GM12878 (cell line): ENCODE data around the gene BPIFA1. TPM values are rescaled to one million over a fixed set of nuclear protein-coding genes. Genes with fewer than 3 reads are reported as not detected.

Source experiments
- ATAC-seq: fragments of 200-7000 bp; cut with Tn5 transposase; 3 replicates; pipeline ENCODE4 v1.9.1; 2020; ENCODE audit warnings: mild to moderate bottlenecking, moderate library complexity
- BruUV-seq: library from RNA; stranded (reverse); fragments of 400-500 nt; replicated peaks from 2 replicates; lab custom pipeline; 2021; lab: Mats Ljungman, UMichigan
- CTCF ChIA-PET: fragments of 300-600 bp; sonication (Branson Sonifier 250); formaldehyde crosslinking; extraction: SDS; loops from one replicate; lab custom pipeline; 2021; ENCODE audit warnings: inconsistent platforms; lab: Yijun Ruan, JAX
- POLR2A ChIA-PET: fragments of 350-600 bp; formaldehyde crosslinking; extraction: SDS; loops from one replicate; lab custom pipeline; 2021; ENCODE audit warnings: inconsistent platforms; lab: Charles Lee
- RAD21 ChIA-PET: fragments of 300-600 bp; sonication (Branson Sonifier 250); formaldehyde crosslinking; loops from one replicate; lab custom pipeline; 2023; ENCODE audit warnings: antibody characterized with exemption; ENCODE audit not compliant: unreplicated experiment; lab: Charles Lee
- SMC1A ChIA-PET: fragments of 300-600 bp; sonication (Branson Sonifier 250); formaldehyde crosslinking; loops from one replicate; lab custom pipeline; 2023; ENCODE audit not compliant: unreplicated experiment, uncharacterized antibody; lab: Charles Lee
- DNase-seq: peaks from one replicate; pipeline ENCODE4 v3.0.0-alpha.2; 2011; ENCODE audit warnings: low read depth, low spot score
- FAIRE-seq: peaks from 3 replicates; lab custom pipeline; 2011; peaks lifted over from hg19 to GRCh38; lab: Jason Lieb, UNC
- H2AFZ ChIP-seq: 2 replicates; pipeline ENCODE4 v1.6.0; 2011; ENCODE audit warnings: low read depth, low read length, control low read depth; ENCODE audit not compliant: control insufficient read depth
- H3K27ac ChIP-seq: 2 replicates; pipeline ENCODE4 v1.5.1; 2011; ENCODE audit warnings: control low read depth; ENCODE audit not compliant: control insufficient read depth, insufficient read depth
- H3K27me3 ChIP-seq, 2 experiments: replicated peaks in 1 of 2; 2 replicates each; pipeline versions ENCODE4 v1.6.0 to v1.6.1; 2011; ENCODE audit warnings: low read length in 1 of 2; ENCODE audit not compliant: control insufficient read depth in 2 of 2, insufficient read depth in 2 of 2
- H3K36me3 ChIP-seq, 2 experiments: 2 replicates each; pipeline ENCODE4 v1.5.1; 2011; ENCODE audit warnings: low read length in 1 of 2; ENCODE audit not compliant: control insufficient read depth in 2 of 2, insufficient read depth in 2 of 2
- H3K4me1 ChIP-seq: 2 replicates; pipeline ENCODE4 v1.6.1; 2011; ENCODE audit warnings: mild to moderate bottlenecking, low read length, moderate library complexity, mixed read lengths; ENCODE audit not compliant: control insufficient read depth, insufficient read depth
- H3K4me2 ChIP-seq: 2 replicates; pipeline ENCODE4 v1.6.0; 2011; ENCODE audit warnings: control low read depth; ENCODE audit not compliant: control insufficient read depth, insufficient read depth
- H3K4me3 ChIP-seq: fragments of 200-600 bp; sonication (generic); 2 replicates; pipeline ENCODE4 v1.5.1; 2016
- H3K79me2 ChIP-seq: 2 replicates; pipeline ENCODE4 v1.6.0; 2011; ENCODE audit warnings: low read length; ENCODE audit not compliant: control insufficient read depth, insufficient read depth
- H3K9ac ChIP-seq: 2 replicates; pipeline ENCODE4 v1.8.0; 2011; ENCODE audit warnings: low read length, control low read depth, mixed read lengths; ENCODE audit not compliant: control insufficient read depth, insufficient read depth
- H3K9me3 ChIP-seq: replicated peaks from 3 replicates; pipeline ENCODE4 v1.5.1; 2011; ENCODE audit warnings: mild to moderate bottlenecking, low read length; ENCODE audit not compliant: control insufficient read depth, insufficient read depth
- H4K20me1 ChIP-seq: 2 replicates; pipeline ENCODE4 v1.6.0; 2011; ENCODE audit not compliant: control insufficient read depth, insufficient read depth
- BRCA1 ChIP-seq: IDR thresholded peaks from 2 replicates; pipeline ENCODE4 v1.6.1; 2011; ENCODE audit warnings: low read depth, low read length, improper control_type of control experiment
- IKZF2 ChIP-seq, 2 experiments: fragments of 450-650 bp; IDR thresholded peaks; 2 replicates each; pipeline ENCODE4 v1.6.1; 2017; ENCODE audit warnings: mild to moderate bottlenecking in 2 of 2, moderate library complexity in 2 of 2
- JUND ChIP-seq: IDR thresholded peaks from 2 replicates; pipeline ENCODE4 v1.6.1; 2012; ENCODE audit warnings: low read depth, mild to moderate bottlenecking, low read length, improper control_type of control experiment, moderate library complexity
- NFIC ChIP-seq: IDR thresholded peaks from 2 replicates; pipeline ENCODE4 v1.6.1; 2012; ENCODE audit warnings: low read depth, mild to moderate bottlenecking, inconsistent platforms, low read length, moderate library complexity
- NR2F1 ChIP-seq: fragments of 450-650 bp; conservative IDR thresholded peaks from 2 replicates; pipeline ENCODE4 v1.6.1; 2017; ENCODE audit warnings: mild to moderate bottlenecking
- PAX5 ChIP-seq: IDR thresholded peaks from 2 replicates; pipeline ENCODE4 v1.6.1; 2011; ENCODE audit warnings: low read depth, low read length, borderline replicate concordance
- POLR2AphosphoS5 ChIP-seq: IDR thresholded peaks from 2 replicates; pipeline ENCODE4 v1.6.1; 2011; ENCODE audit warnings: mild to moderate bottlenecking, low read length, inconsistent platforms
- RELA ChIP-seq: fragments of 450-650 bp; IDR thresholded peaks from 2 replicates; pipeline ENCODE4 v1.8.0; 2014; ENCODE audit warnings: borderline replicate concordance; ENCODE audit not compliant: partially characterized antibody
- SIX5 ChIP-seq: IDR thresholded peaks from 2 replicates; pipeline ENCODE4 v1.6.1; 2011; ENCODE audit warnings: mild to moderate bottlenecking, low read depth, low read length, moderate library complexity; ENCODE audit not compliant: severe bottlenecking
- SMAD1 ChIP-seq: fragments of 450-650 bp; IDR thresholded peaks from 2 replicates; pipeline ENCODE4 v1.6.1; 2018; ENCODE audit warnings: mild to moderate bottlenecking, low read depth; ENCODE audit not compliant: partially characterized antibody
- SPI1 ChIP-seq: IDR thresholded peaks from 2 replicates; pipeline ENCODE4 v1.6.1; 2011; ENCODE audit warnings: low read depth, mild to moderate bottlenecking, low read length, moderate library complexity, borderline replicate concordance; ENCODE audit not compliant: insufficient read depth
- STAT1 ChIP-seq: fragments of 450-650 bp; conservative IDR thresholded peaks from 2 replicates; pipeline ENCODE4 v1.6.1; 2014; ENCODE audit warnings: antibody characterized with exemption, mild to moderate bottlenecking
- SUZ12 ChIP-seq: fragments of 200-600 bp; sonication (generic); IDR thresholded peaks from one replicate; pipeline ENCODE4 v1.6.1; 2018; ENCODE audit warnings: antibody characterized with exemption, mild to moderate bottlenecking; ENCODE audit not compliant: unreplicated experiment
- ZBTB4 ChIP-seq: fragments of 450-650 bp; formaldehyde crosslinking; IDR thresholded peaks from 2 replicates; pipeline ENCODE4 v1.4.0; 2022; ENCODE audit warnings: mild to moderate bottlenecking, moderate library complexity
- ZNF622 ChIP-seq: fragments of 450-650 bp; IDR thresholded peaks from 2 replicates; pipeline ENCODE4 v1.6.1; 2017; ENCODE audit warnings: mild to moderate bottlenecking, inconsistent platforms
- ZSCAN29 ChIP-seq: fragments of 450-650 bp; IDR thresholded peaks from 2 replicates; pipeline ENCODE4 v1.6.1; 2017; ENCODE audit warnings: mild to moderate bottlenecking, moderate library complexity
- WGBS: methylation state at CpG from one replicate; pipeline ENCODE4 v1.1.6; 2016; ENCODE audit warnings: low lambda C conversion rate; ENCODE audit not compliant: insufficient replicate concordance, insufficient coverage; ENCODE audit errors: missing lambda C conversion rate; 5-methylcytosine and 5-hydroxymethylcytosine counted together
- in situ Hi-C: fragments of 300-500 bp; cut with MboI; formaldehyde crosslinking; loops from 9 replicates; pipeline ENCODE4 v1.14.3; 2018; ENCODE audit warnings: mixed read lengths
- intact Hi-C: fragments of 100-400 bp; cut with micrococcal nuclease; formaldehyde crosslinking; loops from one replicate; pipeline ENCODE4 v1.14.2; 2022; ENCODE audit not compliant: unreplicated experiment
- polyA plus RNA-seq, 11 experiments: library from polyadenylated mRNA; depleted of rRNA in 4 of 11; unstranded in 6 of 11; stranded (reverse) in 5 of 11; fragments of >200 nt; fragmentation: Nextera tagmentation in 4 of 11; fragmentation: Illumina TruSeq in 1 of 11; extraction: Ambion mirVana in 4 of 11; extraction: Trizol in 1 of 11; gene quantifications; 1 replicate in 1 of 11; 2 replicates in 10 of 11; pipeline versions ENCODE4 v1.2.1 to v1.2.3, GENCODE V29; 2011 to 2016; ENCODE audit warnings: inconsistent platforms in 2 of 11, missing spikeins in 2 of 11, low read depth in 1 of 11
- total RNA-seq, 4 experiments: library from RNA; depleted of rRNA in 3 of 4; stranded (reverse); fragments of >200 nt in 3 of 4; fragmentation: Illumina TruSeq in 1 of 4; extraction: Trizol in 1 of 4; gene quantifications; 2 replicates each; pipeline versions ENCODE4 v1.2.1 to v1.2.3, GENCODE V29; 2013 to 2021
- TF ChIP-seq, protein P1 (sequence below): fragments of 450-650 bp; conservative IDR thresholded peaks from 2 replicates; pipeline ENCODE4 v1.6.1; 2017; ENCODE audit warnings: mild to moderate bottlenecking, moderate library complexity

Gene BPIFA1
- total and polyA plus RNA-seq, 10 of the 15 experiments (the other 5 are each of a cell fraction or from before 2014, with no cell fraction given) = not detected

GRCh38 chr20:33279261-33279910 is 43.6 kb downstream of the BPIFA1 start:
- Histone ChIP-seq H3K4me3 (no peak overlapping the region), H4K20me1 (no peaks in the 10 kb centered on the region), H3K9me3 (no peaks in the 10 kb centered on the region), H3K4me2 (no peak overlapping the region), H3K9ac (no peak overlapping the region), H3K27ac (no peak overlapping the region), H3K36me3 (no peaks in the 10 kb centered on the region), H3K27me3 (peaks cover 7% of the 10 kb centered on the region in 2 experiments; a peak in 3 of 4 replicates), H3K79me2 (no peaks in the 10 kb centered on the region), H2AFZ (no peak overlapping the region)
- ChIA-PET POLR2A (no interaction called here), CTCF (no interaction called here)
- WGBS = 18% methylated on average over 6 of the region's 6 CpGs
- BruUV-seq = no TSS peak
- in situ Hi-C loops = no loop called here
- intact Hi-C loops = no loop called here
- FAIRE-seq (no peak), ATAC-seq (no peak)
- no peak for TF ChIP-seq SIX5
- no peak for TF ChIP-seq SUZ12
- TF ChIP-seq RELA = no peak
- no peak for TF ChIP-seq BRCA1
- no peak for TF ChIP-seq JUND
- no peak for TF ChIP-seq SMAD1
- TF ChIP-seq ZNF622 = no peak
- no peak for TF ChIP-seq NR2F1
- TF ChIP-seq ZSCAN29 = no peak
- TF ChIP-seq PAX5 = no peak
- TF ChIP-seq STAT1 = no peak
- no peak for TF ChIP-seq SPI1
- no peak for TF ChIP-seq NFIC
- TF ChIP-seq, protein P1, sequence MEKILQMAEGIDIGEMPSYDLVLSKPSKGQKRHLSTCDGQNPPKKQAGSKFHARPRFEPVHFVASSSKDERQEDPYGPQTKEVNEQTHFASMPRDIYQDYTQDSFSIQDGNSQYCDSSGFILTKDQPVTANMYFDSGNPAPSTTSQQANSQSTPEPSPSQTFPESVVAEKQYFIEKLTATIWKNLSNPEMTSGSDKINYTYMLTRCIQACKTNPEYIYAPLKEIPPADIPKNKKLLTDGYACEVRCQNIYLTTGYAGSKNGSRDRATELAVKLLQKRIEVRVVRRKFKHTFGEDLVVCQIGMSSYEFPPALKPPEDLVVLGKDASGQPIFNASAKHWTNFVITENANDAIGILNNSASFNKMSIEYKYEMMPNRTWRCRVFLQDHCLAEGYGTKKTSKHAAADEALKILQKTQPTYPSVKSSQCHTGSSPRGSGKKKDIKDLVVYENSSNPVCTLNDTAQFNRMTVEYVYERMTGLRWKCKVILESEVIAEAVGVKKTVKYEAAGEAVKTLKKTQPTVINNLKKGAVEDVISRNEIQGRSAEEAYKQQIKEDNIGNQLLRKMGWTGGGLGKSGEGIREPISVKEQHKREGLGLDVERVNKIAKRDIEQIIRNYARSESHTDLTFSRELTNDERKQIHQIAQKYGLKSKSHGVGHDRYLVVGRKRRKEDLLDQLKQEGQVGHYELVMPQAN = no peak
- no peak for TF ChIP-seq ZBTB4 (CRISPR knock-in tag)
- TF ChIP-seq POLR2AphosphoS5 = no peak
- no peak for TF ChIP-seq IKZF2 (IDR thresholded peaks at IDR 0.05)
- TF ChIP-seq, all 136 proteins: peak for 0
- SMC1A ChIA-PET = no interaction called here
- RAD21 ChIA-PET = no interaction called here
- no peak for DNase-seq
- no peaks in the 10 kb centered on the region for H3K4me1 ChIP-seq
